Right forelimb (tissue), 1 donor: ENCODE data around the gene RAD50.
"Not testable (repeated sequence)": the region's sequence is repeated elsewhere in the genome, so short reads cannot be mapped to it uniquely, and the experiment has no call there.

Experiments used
- DNase-seq: peaks from one replicate; pipeline ENCODE4 v3.0.0-alpha.2; 2018

RAD50 gene

DNA sequence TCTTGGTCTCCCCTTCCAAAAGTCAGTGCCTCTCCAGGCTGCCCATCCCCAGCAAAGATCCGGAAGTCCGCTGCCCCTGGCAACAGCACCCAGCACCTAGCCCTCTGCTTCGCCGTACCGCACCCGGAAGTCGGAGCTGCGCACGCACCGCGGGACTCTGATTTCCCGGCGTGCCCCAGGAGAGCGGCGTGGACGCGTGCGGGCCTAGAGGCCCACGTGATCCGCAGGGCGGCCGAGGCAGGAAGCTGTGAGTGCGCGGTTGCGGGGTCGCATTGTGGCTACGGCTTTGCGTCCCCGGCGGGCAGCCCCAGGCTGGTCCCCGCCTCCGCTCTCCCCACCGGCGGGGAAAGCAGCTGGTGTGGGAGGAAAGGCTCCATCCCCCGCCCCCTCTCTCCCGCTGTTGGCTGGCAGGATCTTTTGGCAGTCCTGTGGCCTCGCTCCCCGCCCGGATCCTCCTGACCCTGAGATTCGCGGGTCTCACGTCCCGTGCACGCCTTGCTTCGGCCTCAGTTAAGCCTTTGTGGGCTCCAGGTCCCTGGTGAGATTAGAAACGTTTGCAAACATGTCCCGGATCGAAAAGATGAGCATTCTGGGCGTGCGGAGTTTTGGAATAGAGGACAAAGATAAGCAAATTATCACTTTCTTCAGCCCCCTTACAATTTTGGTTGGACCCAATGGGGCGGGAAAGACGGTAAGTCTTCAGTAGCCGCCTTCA, at the start of gene RAD50:
TSS of gene RAD50 (plus strand) at position 215 of the 715 bp plus-strand sequence. CDS start at position 563, 348 bp downstream.
- DNase-seq: peak; percentile 93

DNA sequence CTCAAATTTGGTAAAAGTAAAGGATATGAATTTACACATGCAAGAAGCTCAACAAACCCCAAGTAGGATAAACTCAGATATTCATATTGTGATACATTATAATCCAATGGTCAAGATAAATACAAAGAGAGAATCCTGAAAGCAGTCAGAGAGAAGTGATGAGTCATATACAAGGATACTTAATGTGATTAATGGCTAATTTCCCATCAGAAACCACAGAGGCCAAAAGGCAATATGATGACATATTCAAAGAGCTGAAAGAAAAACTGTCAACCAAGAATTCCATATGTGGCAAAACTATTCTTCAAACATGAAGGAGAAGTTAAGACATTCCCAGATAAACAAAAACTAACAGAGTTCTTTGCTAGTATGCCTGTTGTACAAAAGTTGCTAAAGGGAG, 46.7 kb upstream of the RAD50 start:
- DNase-seq: no peak

DNA sequence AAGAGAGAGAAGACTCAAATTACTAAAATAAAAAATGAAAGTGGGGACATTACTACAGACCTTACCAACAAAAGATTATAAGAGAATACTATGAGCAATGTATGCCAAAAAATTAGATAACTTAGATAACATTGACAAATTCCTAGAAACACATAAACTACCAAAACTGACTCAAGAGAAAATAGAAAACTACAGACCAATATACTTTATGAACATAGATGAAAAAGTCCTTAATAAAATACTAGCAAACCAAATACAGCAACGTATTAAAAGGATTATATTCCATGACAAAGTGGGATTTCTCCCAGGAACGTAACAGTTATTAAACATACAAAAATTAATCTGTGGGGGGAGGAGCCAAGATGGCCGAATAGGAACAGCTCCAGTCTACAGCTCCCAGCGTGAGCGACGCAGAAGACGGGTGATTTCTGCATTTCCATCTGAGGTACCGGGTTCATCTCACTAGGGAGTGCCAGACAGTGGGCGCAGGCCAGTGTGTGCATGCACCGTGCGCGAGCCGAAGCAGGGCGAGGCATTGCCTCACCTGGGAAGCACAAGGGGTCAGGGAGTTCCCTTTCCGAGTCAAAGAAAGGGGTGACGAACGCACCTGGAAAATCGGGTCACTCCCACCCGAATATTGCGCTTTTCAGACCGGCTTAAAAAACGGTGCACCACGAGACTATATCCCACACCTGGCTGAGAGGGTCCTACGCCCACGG, 43.0 kb upstream of the RAD50 start:
- DNase-seq: not testable (repeated sequence)

DNA sequence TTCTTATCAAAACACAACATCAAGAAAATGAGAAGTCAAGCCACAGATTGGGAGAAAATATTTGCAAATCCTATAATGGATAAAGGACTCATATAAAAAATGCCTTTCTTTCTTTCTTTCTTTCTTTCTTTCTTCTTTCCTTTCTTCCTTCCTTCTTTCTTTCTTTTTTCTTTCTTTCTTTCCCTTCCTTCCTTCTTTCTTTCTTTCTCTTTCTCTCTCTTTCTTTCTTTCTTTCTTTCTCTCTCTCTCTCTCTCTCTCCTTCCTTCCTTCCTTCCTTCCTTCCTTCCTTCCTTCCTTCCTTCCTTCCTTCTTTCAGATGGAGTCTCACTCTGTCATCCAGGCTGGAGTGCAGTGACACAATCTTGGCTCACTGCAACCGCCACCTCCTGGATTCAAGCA, 34.7 kb upstream of the RAD50 start:
- DNase-seq: not testable (repeated sequence)

DNA sequence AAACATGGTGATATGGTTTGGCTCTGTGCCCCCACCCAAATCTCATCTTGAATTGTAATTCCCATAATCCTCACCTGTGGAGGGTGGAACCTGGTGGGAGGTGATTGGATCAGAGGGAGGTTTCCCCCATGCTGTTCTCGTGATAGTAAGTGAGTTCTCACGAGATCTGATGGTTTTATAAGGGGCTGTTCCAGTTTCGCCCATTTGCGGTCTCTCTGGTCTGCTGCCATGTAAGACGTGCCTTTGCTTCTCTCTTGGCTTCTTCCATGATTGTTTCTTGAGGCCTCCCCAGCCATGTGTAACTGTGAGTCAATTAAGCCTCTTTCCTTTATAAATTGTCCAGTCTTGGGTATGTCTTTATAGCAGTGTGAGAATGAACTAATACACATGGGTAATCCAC, 31.9 kb upstream of the RAD50 start:
- not testable (repeated sequence) for DNase-seq

DNA sequence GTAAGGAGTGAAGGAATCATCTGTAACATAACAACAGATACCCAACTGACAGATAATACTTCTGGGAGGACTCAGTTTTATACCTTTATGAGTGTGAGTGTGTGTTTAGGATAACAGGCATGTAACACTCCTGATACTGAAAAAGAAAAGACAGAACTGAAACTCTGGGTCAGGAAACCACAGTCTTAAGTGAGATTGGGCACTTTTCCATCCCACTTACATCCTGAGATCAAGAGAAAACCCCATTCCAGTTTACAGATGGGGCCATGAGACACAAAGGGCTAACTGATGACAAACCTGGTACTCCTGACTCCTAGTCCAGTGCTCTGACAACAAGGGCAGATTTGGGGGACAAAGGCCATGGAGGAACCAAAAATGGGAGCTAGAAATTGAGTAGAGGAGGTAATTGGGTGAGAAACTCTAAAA, 31.5 kb upstream of the RAD50 start:
- DNase-seq: no peak

DNA sequence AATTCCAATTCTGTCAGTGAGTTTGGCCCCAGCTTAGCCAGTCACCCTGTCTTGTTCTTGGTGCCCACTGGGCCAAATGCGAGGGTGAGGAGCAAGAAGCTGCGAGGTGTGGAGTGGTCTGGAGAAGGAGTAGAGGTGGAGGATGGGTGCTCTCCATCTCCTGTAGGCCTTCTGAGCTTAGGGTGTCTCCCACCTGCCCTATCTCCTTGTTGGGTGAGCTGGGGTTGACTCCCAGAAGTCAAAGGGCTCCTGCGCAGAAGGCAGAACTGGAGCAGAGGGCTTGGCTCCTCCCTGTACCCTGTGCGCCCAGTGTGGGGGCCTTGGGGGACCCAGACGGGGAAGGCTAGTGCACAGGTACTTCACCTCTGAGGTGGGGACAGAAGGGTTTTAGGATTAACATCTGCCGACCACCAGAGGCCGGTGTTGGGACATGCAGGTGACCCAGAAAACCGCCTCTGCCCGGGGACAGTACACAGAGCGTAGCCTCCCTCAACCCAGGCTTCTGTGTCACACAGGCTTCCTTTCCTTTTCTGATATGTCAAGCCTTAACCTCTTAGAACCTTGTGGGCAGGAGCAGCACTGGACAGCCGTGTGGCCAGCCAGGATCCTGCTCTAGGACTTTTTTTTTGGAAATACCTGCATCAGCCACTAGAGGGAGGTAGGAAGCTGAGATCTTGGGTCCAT, 30.3 kb upstream of the RAD50 start:
- peak; percentile 57 for DNase-seq

DNA sequence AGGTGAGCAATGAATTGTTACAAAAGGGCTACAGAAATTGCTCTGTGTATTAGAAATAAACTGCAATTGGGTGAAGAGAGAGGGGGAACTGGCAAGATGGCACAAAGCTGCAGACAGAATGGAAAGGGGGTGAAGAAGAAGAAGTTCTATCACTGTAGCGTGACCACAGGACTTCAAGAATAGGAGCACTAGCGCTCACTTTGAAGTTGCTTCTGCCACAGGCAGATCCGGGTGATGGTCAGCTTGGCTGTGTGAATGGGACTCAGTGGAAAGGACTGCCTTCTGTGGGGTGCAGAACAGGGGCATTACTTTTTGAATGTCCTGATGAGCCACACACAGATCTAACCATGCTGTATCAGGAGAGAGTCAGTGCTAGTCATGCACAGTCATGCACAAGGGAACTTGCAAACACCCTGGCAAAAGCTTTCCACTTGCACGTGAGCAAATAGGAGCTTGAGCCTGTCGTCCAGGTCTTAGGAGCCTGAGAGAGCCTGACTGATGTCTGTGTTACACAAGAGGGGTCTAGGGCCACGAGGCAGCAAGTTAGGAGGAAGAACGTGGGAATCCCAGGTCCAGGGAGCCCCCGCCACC, 29.7 kb upstream of the RAD50 start:
- no peak for DNase-seq

DNA sequence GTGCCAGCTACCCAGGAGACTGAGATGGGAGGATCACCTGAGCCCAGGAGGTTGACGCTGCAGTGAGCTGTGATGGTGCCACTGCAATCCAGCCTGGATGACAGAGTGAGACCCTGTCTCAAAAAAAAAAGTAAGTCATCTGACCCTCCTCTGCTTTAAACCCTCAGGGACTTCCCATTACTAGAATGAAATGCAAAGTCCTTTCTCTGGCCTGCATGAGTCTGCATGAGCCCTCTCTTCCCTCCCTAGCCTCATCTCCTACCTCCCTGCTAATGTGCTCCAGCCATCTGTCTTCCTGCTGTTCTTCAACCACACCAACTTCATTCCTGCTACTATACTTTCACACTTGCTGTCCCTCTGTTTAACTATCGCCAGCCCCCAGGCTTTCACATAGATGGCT, 28.8 kb upstream of the RAD50 start:
- DNase-seq: no peak

DNA sequence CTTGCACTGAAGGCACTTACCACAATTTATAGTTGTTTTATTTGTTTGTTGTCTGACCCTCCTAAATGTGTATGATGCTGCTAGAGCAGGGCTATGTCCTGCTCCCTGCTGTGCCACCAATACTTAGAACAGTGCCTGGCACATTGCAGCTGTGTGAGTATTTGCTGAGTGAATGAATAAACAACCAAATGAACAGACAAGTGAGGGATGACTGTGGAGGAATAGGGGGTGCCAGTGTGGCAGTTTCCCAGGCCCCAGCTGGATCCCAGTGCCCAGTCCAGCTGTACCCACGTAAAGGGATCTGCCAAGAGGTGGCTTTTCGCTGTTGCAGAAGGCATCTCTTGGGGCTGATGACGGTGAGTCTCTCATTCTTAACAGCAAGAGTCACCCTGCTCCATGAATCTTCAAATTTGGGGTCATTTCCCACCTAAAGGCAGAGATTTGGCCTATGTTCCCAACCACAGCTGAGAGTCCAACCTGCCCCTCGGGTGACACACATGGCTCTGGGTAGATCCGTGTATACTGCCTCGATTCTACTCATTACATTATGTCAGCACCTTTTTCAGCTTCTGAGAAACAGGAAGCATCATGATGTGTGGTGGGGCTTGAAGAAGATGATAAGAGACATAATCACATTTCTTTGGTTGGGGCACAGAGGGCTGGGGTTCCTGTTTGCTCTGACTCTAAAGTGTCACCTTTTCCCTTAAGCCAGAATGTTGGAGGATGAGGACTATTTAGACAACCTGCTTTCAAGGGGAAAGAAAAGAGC, 27.7 kb upstream of the RAD50 start:
- DNase-seq: no peak

DNA sequence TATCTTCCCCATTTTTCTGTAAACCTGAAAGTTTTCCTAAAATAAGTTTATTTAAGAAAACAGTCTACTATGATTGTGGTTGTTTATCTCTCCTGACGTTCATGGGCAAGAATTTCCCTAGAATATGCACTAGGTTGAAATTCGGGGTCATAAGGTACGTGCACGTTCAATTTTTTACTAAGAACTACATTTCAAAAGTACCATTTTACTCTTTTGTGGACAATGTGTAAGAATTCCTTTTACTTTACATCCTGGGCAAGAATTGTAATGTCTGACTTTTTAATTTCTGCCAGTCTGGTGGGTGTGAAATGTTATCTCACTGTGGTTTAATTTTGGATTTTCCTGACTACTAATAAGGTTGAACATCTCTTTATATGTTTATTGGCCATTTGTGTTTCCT, 25.8 kb upstream of the RAD50 start:
- no peak for DNase-seq

DNA sequence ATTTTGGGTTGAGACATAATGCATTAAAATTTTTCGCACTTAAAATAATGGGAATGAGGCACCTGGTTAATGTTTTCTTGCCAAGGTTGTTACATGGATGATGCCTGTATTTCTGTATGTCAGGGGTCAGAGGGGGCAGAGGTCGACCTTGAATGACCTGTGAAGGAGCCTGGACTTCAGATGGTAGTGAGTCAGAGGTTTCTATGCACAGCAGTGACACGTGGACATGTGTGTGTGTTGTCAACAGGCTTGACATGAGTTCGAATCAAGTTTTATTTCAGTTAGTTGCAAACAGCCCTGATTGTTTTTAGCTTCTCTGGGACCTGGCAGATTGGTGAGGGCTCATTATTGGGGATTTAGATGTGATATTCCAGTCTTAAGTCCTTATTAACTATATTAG, 17.1 kb upstream of the RAD50 start:
- DNase-seq: no peak

DNA sequence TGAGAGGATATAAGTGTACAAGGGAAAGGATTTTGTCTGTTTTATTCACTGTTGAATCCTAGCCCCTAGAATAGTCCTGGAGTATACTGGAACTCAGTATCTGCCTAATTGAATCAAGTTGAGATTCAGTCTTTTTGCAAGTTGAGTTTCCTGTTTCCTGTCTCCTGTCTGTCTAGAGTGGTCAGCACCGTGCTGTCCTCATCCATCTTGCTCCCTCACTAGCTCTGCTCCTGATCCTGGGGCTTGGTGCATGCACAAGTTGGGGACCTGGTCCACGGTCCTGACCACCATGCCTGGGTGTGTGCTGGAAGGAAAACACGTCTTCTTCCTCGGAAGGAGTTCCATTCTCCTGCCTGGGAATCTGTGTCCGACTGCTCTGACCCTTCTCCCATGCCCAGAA, 16.6 kb upstream of the RAD50 start:
- no peak for DNase-seq

DNA sequence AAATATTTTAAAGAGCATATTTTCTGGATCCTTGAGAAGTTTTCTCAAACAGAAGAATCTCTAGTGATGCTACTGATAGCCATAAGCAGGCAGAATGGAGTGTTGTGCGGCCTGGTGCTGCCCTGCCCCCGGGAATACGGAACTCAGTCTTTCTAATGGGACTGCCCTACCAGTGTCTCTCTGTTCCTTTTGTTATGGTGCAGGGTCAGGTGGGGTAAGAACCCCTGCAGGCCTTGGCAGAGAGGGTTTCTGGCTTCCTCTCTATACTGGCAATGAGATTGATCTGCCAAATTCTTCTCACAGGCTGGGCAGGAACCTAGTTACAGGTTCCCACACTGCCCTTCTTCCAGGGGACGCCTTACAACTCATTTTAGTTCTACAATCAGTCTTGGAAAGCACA, 16.0 kb upstream of the RAD50 start:
- DNase-seq: no peak

DNA sequence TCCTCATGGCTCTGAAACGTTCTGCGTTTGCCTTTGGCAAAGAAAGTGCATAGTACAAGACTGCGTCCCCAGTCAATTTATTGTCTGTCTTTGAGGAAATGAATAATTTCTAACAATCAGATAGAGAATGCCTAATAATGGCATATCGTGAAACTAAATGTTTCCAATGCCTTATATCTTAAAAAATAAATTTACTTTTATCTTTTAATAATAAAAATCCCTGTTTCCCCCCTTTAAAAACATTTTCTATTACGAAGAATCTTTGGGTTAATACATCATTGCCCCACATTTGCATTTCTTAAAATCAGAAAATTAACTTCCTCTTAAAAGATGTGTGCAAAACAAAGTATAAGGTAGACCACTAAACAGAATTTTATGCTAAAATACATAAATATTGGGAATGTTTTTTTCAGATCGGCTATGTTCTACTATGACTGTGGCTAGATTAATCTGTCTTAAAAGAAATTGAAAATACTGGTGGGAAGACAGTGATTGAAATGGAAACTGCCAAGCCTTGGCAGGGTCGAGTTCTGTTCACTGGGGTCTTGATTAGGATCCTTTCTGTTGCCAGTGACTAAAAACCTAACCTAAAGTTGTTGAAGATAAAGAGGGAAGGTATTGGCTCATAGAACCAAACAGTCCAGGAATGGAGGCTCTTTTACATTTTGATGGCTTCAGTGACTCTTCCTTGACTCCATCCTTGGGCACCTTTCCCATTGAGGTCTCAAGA, 13.1 kb upstream of the RAD50 start, which contains the start of gene IL5:
TSS of gene IL5 (minus strand) at position 51 of the 730 bp plus-strand sequence. CDS start at position 7, 44 bp downstream.
- DNase-seq: no peak

DNA sequence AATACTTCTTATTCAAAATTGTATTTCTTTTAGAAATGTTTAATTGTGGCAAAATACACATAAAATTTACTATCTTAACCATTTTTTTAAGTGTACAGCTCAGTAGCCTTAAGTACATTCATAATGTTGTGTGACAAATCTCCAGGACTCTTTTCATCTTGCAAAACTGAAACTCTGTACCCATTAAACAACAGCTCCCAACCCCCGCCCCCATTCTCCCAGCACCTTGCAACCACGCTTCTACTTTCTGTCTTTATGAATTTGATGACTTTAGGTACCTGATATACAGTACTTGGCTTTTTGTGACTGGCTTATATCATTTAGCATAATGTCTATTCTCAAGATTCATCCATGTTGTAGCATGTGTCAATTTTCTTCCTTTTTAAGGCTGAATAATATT, 10.7 kb upstream of the RAD50 start:
- no peak for DNase-seq

DNA sequence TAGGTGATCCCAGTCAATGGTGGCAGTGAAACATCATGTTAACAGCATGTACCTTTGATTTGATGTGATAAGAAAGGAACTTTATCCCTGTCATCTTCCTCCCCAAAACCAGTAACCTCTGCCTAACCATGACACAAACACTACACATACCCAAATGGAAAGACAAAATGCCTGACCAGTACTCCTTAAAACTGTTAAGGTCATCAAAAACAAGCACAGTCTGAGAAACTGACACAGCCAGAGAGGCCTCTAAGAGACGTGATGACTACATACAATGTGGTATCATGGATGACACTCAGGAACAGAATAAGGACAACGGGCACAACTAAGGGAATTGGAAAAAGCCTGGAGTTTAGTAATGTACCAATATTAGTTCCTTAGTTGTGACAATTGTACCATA, 9.5 kb upstream of the RAD50 start:
- no peak for DNase-seq

DNA sequence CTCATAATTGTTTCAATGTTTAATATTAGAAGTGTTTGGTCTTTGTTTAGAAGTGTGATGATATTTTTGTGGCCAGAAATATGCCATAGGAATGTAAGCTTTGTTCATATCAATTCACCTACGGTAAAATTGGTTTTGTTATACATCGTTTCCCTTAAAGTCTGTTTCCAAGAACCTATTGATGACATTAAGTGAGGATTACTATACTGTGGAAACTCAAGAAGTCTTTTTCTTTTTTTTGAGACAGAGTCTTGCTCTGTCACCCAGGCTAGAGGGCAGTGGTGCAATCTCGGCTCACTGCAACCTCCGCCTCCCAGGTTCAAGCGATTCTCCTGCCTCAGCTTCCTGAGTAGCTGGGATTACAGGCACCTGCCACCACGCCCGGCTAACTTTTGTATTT, 7.9 kb upstream of the RAD50 start:
- DNase-seq: not testable (repeated sequence)

DNA sequence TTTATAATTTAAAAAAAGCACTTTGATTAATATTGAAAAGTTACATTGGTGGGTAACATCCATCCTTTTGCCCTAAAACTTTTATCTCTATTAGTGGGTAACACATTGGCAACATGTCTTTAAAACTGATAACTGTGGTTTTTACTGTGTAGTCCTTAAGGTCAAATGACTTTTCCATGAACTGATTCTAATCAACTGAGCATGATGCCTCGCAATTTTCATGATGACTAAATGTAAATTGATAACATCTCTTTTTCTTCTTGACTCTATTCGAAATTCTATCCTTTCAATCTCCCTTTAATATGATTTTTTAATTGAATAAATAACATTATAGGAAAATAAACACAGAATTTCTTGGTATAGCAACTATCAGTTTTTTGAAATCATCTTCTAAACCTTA, 7.2 kb upstream of the RAD50 start:
- no peak for DNase-seq

DNA sequence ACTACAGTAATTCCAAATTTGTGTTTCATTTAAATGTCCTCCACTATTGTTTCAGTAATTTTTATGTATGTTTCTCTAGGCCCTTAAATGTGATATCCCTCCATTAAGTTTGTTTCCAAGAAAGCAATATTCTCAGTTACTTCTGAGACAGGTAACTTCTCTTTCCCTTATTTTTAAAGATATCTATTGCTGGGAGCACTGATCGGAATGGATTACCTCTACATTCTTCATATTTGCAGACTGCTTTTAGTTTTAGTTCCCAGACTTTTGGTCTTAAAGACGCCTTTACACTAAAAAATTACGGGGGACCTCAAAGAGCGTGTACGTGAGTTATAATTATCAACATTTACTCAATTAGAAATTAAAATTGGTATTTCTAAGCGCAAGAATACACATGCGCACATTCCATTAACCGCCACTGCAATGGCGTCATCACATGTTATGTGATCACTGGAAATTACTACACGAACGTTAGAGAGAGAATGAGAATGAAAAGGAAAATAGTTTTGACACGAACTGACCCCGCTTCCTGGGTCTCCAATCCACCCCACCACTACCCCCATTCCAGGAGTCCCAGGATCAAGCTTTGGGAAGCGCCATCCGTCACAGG, 519 bp upstream of the RAD50 start:
- DNase-seq: no peak

DNA sequence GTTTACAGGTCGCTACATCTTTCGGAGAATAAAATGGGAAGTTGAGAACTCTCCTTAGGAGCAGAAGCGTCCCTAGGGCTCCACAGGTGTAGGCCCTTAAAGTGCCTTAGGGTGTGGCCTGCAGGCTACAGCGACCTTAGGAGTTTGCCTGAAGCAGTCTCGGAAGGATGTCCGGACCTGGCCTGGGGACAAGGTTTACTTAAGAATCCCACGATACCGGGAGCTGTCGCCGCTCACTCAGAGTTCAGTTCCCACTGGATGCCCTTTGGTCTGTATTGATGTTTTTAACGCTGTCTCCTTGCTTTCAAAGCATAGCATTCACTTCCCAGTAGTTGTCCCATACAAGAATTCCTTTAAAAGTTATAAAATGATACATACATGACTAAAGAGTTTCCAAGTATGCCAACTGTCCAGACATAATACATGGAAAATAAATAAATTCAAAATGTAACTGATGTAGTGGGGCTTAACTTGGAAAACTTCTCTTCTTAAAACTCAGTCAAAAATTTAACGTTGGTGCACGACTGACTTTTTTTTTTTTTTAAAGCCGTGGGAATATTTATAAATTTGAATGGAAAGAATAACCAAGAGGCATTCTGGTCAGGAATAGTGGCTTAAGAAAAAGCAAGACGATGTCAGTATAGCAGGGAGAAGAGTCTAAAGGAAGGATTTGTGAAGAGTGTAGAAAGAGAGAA, 848 bp downstream of the RAD50 start:
- no peak for DNase-seq
